AG10803 (cell line): ENCODE data around the gene AHNAK2.

Source experiments
- DNase-seq: peaks from one replicate; pipeline ENCODE4 v3.0.0; 2010; ENCODE audit warnings: low read depth
- H3K4me3 ChIP-seq: 2 replicates; pipeline ENCODE4 v1.5.1; 2011; ENCODE audit warnings: mild to moderate bottlenecking, low read length, control low read depth
- TF ChIP-seq, protein P1 (sequence below): conservative IDR thresholded peaks from 2 replicates; pipeline ENCODE4 v1.5.1; 2011; ENCODE audit warnings: mild to moderate bottlenecking, low read length, control low read depth, inconsistent platforms

The AHNAK2 gene

DNA sequence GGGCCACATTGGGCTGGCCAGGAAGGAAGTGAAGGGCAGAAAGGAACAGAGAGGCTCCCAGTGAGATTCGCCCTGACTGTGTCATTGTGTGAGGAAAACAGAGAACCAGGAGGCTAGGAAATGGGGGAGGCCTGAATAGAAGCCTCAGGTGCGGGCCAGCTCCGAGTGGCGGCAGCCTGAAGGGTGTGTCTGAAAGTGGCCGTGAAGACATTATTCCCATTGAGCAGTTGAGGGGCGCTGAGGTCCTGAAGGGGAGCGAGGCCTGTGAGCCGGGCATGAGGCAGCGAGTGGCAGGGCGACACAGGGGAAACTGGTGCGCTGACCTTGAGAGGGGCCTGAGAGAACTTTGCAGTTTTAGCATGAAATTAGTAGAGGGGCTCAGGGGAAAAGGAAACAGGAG lies 14.3 kb upstream of the AHNAK2 start:
- no peak overlapping the region for H3K4me3 ChIP-seq
- no peak for DNase-seq
- TF ChIP-seq, protein P1, sequence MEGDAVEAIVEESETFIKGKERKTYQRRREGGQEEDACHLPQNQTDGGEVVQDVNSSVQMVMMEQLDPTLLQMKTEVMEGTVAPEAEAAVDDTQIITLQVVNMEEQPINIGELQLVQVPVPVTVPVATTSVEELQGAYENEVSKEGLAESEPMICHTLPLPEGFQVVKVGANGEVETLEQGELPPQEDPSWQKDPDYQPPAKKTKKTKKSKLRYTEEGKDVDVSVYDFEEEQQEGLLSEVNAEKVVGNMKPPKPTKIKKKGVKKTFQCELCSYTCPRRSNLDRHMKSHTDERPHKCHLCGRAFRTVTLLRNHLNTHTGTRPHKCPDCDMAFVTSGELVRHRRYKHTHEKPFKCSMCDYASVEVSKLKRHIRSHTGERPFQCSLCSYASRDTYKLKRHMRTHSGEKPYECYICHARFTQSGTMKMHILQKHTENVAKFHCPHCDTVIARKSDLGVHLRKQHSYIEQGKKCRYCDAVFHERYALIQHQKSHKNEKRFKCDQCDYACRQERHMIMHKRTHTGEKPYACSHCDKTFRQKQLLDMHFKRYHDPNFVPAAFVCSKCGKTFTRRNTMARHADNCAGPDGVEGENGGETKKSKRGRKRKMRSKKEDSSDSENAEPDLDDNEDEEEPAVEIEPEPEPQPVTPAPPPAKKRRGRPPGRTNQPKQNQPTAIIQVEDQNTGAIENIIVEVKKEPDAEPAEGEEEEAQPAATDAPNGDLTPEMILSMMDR: no peak

DNA sequence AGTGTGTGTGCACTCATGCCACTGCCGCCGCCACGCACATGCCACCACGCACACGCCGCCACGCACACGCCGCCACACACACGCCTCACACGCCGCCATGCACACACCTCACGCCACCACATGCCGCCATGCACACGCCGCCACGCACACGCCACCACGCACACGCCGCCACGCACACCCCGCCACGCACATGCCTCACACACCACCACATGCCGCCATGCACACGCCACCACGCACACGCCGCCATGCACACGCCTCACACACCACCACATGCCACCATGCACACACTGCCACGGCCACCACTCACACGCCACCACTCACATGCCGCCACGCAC lies 13.7 kb upstream of the AHNAK2 start:
- DNase-seq: no peak
- TF ChIP-seq, protein P1: no peak

DNA sequence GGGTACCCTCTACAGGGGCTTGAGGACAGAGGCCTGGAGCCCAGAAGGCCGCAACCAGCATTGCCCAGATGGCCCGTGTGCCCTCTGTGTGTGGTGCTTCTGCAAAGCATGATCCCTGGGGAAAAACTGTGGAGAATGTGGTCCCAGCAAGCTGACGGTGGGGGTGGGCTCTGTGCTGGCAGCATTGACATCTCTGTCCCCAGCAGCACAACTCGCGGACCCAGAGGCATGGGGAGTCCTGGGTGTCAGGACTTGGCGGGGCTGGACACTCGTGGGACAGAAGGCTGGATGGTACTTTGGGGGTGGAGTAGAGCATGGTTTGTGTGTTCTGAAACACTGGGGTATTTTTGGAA lies 11.8 kb upstream of the AHNAK2 start:
- TF ChIP-seq, protein P1: no peak
- no peak for DNase-seq
- no peak overlapping the region for H3K4me3 ChIP-seq

More for the DNA sequence above, 13.7 kb upstream of the AHNAK2 start:
- H3K4me3 ChIP-seq: no peak overlapping the region

DNA sequence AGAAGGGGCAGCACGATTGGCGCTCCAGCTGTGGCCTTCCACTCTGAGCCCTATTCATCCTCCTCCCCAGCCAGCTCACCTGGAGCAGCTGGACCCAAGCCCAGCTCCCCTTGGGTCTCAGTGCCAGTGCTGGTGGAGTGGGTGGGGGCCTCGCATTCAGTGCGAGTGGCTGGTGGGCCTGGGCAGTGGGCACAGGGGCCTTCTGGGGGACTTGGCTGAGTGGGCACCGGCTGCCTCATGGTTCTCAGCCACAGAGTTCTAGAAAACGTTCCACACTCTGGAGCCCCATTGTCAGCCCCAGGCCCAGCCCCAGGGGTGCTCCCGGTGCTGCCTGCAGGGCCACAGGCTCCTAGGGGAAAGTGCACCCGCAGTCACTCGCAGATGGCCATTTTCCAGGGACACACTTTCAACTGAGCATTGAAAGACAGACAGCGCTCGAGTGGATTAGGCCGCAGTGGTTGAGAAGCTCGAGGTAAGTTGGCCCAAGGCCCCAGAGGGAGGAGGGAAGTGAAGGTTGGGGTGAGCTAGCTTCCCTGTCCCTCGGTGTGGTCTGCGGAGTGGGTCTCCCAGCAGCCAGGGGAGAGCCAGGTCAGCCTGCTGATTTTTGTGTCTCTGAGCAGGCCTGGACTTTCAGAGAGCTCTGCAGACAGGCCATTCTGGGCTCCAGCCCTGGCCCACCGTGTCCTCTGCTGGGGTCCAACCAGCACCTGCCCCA lies 11.2 kb upstream of the AHNAK2 start:
- H3K4me3 ChIP-seq: no peak overlapping the region
- TF ChIP-seq, protein P1: no peak
- DNase-seq: no peak

DNA sequence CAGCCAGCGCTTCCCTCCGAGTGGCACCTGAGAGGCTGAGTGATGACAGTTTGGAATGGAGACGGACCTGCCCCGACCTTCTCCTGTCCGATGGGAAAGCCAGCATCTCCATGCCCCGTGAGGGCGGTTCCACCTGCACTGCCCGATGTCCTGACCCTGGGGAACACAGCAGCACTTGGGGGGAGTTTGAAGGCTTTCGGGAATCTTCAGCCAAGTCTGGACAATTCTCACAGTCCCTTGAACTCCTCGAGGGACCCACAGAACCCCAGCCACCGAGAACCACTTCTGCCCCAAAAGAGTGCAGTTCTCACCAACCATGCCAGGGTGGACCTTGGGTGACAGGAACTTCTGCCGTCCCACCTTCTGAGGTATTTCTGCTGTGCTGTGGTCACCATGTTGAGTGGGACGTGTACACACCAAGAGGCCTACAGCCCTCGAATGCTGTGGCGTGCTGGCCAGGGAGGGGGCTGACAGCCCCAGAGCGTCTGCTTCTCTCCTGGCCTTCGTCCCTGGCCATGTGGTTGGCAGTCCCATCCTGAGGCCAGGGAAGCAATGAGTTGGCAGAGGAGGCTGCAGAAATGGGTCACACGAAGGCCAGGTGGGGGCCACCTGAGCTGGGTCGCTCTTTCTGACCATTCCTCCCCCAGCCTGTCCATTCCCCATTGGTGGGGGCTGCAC lies 8.5 kb upstream of the AHNAK2 start:
- no peak for DNase-seq
- H3K4me3 ChIP-seq: peak overlapping the region; percentile 69
- TF ChIP-seq, protein P1: no peak

DNA sequence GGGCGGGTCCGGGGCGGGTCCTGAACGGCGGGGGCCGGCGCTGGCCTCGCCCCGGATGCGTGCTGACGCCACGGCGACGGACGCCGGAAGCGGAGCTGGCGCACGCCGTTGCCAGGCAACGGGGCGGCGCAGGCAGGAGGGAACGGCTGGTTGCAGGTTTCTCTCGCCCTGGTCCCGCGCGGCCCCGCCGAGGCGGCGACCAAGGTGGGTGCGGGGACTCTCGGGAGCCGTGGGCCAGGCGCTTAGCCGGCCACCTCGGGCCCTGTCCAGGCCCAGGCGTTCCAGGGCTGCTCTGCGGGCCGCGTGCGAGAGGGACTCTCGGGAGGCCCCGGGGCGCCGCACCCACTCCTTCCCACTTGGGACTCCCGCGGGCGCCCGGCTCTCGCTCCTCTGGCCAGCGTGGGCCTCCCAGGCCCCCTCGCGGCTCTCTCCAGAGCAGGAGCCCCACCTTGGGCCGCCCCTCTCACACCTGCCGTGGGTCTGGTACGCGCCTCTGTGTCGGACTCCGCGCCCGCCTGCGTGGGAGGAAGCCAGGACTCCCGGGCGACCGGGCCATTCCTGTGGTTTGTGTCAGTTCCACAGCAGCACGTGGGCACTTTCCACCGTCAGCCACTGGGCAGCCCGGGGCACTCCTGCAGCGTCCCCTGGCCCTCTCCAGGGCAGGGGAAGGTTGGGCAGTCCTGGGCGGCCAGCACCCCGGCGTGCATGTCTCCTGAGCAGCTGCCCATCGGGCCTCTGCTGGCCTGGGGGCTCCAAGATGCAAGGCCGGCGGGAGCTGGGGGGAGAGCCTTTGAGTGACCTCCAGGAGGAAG lies 7.7 kb upstream of the AHNAK2 start, which contains the start of gene CLBA1:
Gene CLBA1 (plus strand): TSS at position 114 of the 812 bp plus-strand sequence. CDS start 644 bp downstream, at position 758.
- H3K4me3 ChIP-seq: peak within 1 kb of the TSS; percentile 69
- peak; percentile 87 for DNase-seq
- TF ChIP-seq, protein P1: no peak
